ENCODE measurements around the gene SLC35F2. TPM values are rescaled to one million over a fixed set of nuclear protein-coding genes. Genes with fewer than 3 reads are reported as not detected.

The SLC35F2 gene
- total RNA-seq, 1 donor from 2014 or later, result 13.3 TPM

GRCh38 chr11:107757661-107758060 is 100.9 kb downstream of the SLC35F2 start:
- Histone ChIP-seq H3K4me3 (no peak overlapping the region), H3K9me3 (no peaks in the 10 kb centered on the region), H3K36me3 (no peaks in the 10 kb centered on the region), H3K27ac (no peak overlapping the region), H3K27me3 (no peaks in the 10 kb centered on the region), H3K4me1 (no peaks in the 10 kb centered on the region)
- TF ChIP-seq POLR2A (IDR thresholded peaks at IDR 0.05), result no peak
- no peak for TF ChIP-seq POLR2AphosphoS5 (IDR thresholded peaks at IDR 0.05; ENCODE audit: insufficient read depth in 1 of 2, low read depth in 1 of 2)
- TF ChIP-seq CTCF (IDR thresholded peaks at IDR 0.05), result no peak
- intact Hi-C loops (cut with DNase I), result no loop called here
- no peak for DNase-seq (ENCODE audit: extremely low spot score in 2 of 2)

GRCh38 chr11:107756553-107756952 is 102.0 kb downstream of the SLC35F2 start:
- TF ChIP-seq POLR2A (IDR thresholded peaks at IDR 0.05) (no peak), POLR2AphosphoS5 (IDR thresholded peaks at IDR 0.05; ENCODE audit: insufficient read depth in 1 of 2, low read depth in 1 of 2) (no peak), CTCF (IDR thresholded peaks at IDR 0.05) (no peak)
- Histone ChIP-seq H3K27ac (no peak overlapping the region), H3K4me3 (no peak overlapping the region), H3K9me3 (no peaks in the 10 kb centered on the region), H3K27me3 (no peaks in the 10 kb centered on the region), H3K36me3 (no peaks in the 10 kb centered on the region), H3K4me1 (no peaks in the 10 kb centered on the region)
- intact Hi-C loops (cut with DNase I), result no loop called here
- DNase-seq (ENCODE audit: extremely low spot score in 2 of 2), result no peak

- Histone ChIP-seq H3K4me3 (no peak overlapping the region), H3K9me3 (no peaks in the 10 kb centered on the region), H3K27me3 (no peaks in the 10 kb centered on the region), H3K27ac (no peak overlapping the region), H3K36me3 (no peaks in the 10 kb centered on the region), H3K4me1 (no peaks in the 10 kb centered on the region)
- no peak for DNase-seq (ENCODE audit: extremely low spot score in 2 of 2)
- intact Hi-C loops (cut with DNase I), result no loop called here
- TF ChIP-seq POLR2AphosphoS5 (IDR thresholded peaks at IDR 0.05; ENCODE audit: insufficient read depth in 1 of 2, low read depth in 1 of 2) (no peak), POLR2A (IDR thresholded peaks at IDR 0.05) (no peak), CTCF (IDR thresholded peaks at IDR 0.05) (no peak)
Observed at GRCh38 chr11:107752949-107753822, 105.4 kb downstream of the SLC35F2 start.

GRCh38 chr11:107752508-107752907 is 106.1 kb downstream of the SLC35F2 start:
- intact Hi-C loops (cut with DNase I), result no loop called here
- no peak for DNase-seq (ENCODE audit: extremely low spot score in 2 of 2)
- H3K4me1 ChIP-seq, result no peaks in the 10 kb centered on the region

More at GRCh38 chr11:107752508-107752907, 106.1 kb downstream of the SLC35F2 start:
- Histone ChIP-seq H3K27me3 (no peaks in the 10 kb centered on the region), H3K4me3 (no peak overlapping the region), H3K27ac (no peak overlapping the region), H3K36me3 (no peaks in the 10 kb centered on the region), H3K9me3 (no peaks in the 10 kb centered on the region)
- no peak for TF ChIP-seq POLR2AphosphoS5 (IDR thresholded peaks at IDR 0.05; ENCODE audit: insufficient read depth in 1 of 2, low read depth in 1 of 2)
- no peak for TF ChIP-seq POLR2A (IDR thresholded peaks at IDR 0.05)
- no peak for TF ChIP-seq CTCF (IDR thresholded peaks at IDR 0.05)

Data from vagina (tissue), 2 donors.